ENCODE results near the gene SLC34A3.

- no peak for TF ChIP-seq CTCF (IDR thresholded peaks at IDR 0.05; ENCODE audit: low read length)
- TF ChIP-seq EZH2 (optimal IDR thresholded peaks at IDR 0.05; ENCODE audit: low read depth, low read length) = no peak
Observed at GRCh38 chr9:137213160-137214060, 17.3 kb upstream of the SLC34A3 start.

Measured in MM.1S (cell line).